GM21447 (cell line): ENCODE data around the gene KLHL8.

Source experiments
- ATAC-seq: cut with Tn5 transposase; IDR thresholded peaks from one replicate; pipeline ENCODE4 v1.9.1; 2021; ENCODE audit not compliant: unreplicated experiment

The KLHL8 gene

DNA sequence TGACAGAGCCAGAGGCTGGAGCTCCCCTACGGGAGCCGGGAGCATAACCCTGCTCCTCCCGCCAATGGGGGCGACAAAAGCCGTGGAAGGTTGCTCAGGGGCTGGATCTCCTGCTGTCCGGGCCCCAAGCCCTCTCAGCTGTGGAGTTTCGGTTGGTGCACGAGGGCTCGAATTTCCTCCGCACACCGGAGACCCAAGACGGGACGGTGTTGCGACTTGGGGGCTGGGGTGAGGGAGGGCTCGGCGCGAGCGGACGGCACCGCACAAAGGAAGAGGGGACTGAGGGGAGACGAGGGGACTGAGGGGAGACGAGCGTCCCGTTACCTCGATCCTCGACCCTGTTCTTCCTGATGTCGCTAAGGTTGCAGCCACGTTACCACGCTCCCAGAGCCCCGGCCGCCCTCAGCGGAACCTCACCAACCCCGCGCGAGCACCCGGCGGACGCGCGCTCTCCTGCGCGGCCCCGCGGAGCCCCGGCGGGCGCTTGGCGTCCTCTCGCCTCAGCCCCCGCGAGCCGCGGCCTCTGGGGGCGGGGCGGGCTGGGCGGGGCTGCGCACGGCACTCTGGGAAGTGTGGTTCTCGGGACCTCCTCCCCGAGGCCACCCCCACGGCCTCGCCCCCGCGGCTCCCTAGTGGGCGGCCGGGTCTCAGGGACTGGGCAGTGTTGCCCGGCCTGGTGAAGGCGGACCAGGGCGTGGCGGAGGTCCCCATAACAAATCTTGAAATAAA is at the start of gene KLHL8:
KLHL8 (minus strand) TSS at position 525 of the 729 bp plus-strand sequence. CDS start 25,079 bp downstream, outside the sequence.
- peak; percentile 83 for ATAC-seq

DNA sequence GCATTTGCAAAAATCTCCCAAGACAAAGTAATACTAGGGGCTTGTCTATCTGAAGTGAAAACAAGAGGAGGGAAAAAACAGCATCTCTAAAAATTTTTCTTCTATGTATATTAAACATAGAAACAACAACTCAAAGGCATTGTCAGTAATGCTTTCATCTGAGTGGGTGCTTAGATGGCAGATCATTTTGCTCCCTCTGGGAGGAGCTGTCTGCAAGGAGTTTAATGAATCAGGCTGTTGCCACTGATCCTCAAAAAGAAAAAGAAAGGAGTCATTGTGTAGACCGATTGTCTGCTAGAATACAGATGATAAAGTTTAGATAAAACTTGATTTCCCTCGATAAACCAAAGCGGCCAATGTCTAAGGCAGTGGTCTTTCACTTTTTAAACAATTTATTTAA is 49.7 kb upstream of the KLHL8 start:
- ATAC-seq, result no peak

- ATAC-seq, result no peak
These were observed 48.0 kb upstream of the KLHL8 start for GRCh38 chr4:87268411-87268810.

DNA sequence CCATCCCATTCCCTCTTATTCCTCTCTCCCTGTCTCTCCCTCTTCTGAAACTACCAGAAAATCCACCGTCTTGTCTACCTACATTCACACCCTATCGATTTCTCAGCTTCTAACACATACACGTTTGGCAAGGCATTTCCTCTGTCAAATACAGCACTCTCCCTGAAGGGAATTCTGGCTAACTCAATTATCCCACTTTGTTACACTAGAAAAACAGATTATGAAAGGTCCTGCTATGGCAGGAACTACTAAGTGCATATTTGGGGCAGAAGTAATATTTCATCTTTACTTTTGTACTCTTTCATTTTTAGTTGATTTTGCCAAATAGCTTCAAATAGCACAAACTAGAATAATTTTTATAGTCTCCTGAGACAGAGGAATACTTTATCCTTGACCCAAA is 46.6 kb upstream of the KLHL8 start:
- no peak for ATAC-seq

DNA sequence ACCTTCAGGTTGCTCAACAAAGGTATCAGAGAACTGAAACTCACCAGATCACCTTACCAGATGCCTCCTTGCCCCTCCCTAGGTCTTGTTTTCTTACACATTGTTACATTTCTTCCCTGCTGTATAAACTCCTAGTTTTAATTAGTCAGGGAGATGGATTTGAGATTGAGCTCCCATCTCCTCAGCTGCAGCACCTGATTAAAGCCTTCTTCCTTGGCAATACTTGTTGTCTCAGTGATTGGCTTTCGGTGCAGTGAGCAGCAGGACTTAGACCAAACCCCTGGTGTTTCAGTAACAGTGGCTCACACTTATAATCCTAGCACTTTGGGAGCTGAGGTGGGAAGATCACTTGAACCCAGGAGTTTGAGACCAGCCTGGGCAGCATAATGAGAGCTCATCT is 42.5 kb upstream of the KLHL8 start:
- no peak for ATAC-seq

DNA sequence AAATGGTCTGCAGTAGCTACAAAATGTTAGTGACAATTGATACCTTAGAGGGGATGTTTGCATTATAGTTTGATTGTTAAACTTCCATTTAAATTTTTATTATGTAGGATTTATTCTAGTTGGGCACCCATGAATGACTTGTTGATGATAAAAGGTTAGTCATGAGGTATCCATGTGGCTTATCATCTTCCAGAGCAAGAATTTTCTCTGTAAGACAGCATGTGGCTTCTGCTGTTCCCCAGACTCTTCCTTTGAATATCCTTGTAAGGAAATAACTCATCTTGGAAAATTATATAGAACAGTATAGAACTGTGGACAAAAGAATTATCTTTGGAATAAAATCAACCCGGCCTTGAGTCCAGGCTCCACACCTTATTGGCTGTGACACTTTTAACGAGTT is 40.1 kb upstream of the KLHL8 start:
- no peak for ATAC-seq

DNA sequence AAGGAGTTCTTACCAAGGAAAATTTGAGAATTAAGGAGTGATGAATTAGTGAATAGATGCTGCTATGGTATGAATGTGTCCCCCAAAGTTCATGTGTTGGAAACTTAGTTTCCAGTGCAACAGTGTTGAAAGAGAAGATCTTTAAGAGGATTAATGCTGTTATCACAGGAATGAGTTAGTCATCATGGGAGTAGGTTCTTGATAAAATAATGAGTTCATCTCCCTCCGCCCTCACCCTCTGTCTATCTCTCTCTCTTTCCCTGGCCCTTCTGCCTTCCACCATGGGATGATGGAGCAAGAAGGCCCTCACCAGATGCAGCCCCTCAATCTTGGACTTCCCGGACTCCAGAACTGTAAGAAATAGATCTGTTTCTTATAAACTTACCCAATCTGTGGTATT is 38.3 kb upstream of the KLHL8 start:
- ATAC-seq, result no peak

- ATAC-seq, result no peak
These were observed 37.1 kb upstream of the KLHL8 start for GRCh38 chr4:87257523-87257922.

DNA sequence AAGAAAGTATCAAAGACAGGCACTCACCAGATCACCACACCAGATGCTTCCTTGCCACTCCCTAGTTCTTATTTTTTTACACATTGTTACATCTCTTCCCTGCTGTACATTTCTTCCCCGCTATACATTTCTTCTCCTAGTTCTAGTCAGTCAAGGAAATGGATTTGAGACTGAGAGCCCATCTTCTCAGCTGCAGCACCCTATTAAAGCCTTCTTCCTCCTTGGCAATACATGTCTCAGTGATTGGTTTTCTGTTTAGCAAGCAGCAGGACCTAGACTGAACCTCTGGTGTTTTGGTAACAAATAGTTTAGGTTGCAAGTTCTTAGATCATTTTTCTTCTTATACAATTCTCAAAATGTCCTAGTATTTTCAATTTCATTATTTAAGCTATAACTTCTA is 35.3 kb upstream of the KLHL8 start:
- no peak for ATAC-seq

DNA sequence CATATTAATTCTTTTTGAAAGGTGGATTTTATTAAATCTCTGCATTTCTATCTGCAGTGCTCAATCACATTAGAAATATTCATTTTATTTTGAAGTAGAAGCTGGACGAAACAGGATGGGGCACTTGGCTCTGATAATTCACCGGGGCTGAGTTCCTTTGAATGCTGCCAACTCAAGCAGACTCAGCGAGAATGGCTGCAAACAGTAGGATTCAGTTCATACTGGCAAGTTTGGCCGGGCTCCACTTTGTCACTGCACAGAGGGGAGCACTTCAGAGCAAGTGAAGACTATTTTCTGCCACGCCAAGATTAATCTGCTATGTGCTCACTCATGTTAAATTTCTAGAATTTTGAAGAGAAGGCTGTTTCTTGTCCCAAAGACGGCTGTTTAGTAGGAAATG is 30.7 kb upstream of the KLHL8 start:
- no peak for ATAC-seq

- no peak for ATAC-seq
These were observed 29.9 kb upstream of the KLHL8 start for GRCh38 chr4:87250294-87250693.

DNA sequence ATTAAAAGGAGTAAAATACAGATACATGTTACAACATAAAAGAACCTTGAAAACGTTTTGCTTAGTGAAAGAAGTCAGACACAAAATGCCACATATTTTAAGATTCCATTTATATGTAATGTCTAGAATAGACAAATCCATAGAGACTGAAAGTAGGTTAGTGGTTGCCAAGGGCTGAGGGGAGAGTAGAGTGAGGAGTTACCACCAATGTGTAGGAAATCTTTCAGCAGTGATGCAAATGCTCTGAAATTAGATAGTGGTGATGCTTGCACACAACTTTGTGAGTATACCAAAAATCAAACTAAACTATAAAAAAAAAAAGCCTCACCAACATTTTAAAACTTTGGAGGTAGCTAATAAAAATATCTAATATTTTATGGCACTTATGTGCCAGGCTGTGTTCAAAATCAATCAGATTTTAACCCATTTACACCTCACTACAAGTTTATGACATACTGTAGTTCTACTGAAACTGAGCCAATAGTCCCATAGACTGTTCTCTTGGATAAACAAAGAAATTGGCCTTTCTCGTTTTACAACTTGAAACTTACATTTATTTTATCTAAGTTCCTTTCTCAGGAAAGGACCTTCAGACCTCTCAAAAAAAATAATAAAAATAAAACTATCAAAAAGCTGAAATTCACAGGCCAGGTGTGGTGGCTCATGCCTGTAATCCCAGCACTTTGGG is 29.1 kb upstream of the KLHL8 start:
- ATAC-seq, result no peak

GRCh38 chr4:87243426-87244053 is 23.1 kb upstream of the KLHL8 start:
- no peak for ATAC-seq

DNA sequence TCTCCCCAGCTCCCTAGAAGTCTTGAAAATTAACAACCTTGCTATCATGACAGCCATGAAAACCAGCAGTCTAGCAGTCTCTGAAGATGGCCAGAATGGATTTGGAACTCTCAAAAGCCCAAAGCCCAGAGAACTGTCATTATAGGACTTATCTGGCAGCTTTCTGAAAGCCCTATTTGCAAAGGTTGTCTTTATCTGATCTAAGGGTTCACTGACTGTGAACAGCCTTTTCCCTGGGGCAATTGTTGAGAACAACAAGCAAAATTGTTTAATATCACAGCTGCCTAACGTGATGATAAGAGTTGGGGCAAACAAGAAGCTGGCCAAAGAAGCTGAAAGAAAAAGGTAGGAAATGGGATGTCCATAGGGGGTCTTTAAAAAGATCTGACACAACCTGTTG is 20.9 kb upstream of the KLHL8 start:
- no peak for ATAC-seq

GRCh38 chr4:87240341-87240740 is 19.9 kb upstream of the KLHL8 start:
- ATAC-seq, result no peak

- no peak for ATAC-seq
These were observed 19.4 kb upstream of the KLHL8 start for GRCh38 chr4:87239821-87240220.

- ATAC-seq, result no peak
These were observed 18.8 kb upstream of the KLHL8 start for GRCh38 chr4:87239194-87239593.

DNA sequence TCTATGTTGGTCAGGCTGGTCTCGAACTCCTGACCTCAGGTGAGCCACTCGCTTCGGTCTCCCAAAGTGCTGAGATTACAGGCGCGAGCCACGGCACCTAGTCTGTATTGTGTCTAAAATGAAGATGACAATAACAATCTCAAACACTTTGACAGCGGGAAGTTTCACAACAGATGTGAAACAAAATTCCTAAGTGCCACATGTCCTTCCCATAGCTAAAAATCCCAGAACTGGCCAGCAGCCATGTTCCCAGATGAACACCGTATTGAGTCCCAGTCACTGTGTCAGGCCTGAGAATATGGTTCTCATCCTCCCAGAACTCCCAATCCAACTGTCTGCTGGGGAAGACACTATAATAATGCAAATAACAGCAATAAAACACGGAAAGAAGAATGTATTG is 16.4 kb upstream of the KLHL8 start:
- ATAC-seq, result no peak

- ATAC-seq, result no peak
These were observed 14.7 kb upstream of the KLHL8 start for GRCh38 chr4:87235020-87235671.

GRCh38 chr4:87232216-87232615 is 11.8 kb upstream of the KLHL8 start:
- ATAC-seq, result no peak

- no peak for ATAC-seq
These were observed 10.4 kb upstream of the KLHL8 start for GRCh38 chr4:87230806-87231205.

GRCh38 chr4:87229979-87230378 is 9.6 kb upstream of the KLHL8 start:
- no peak for ATAC-seq
